Osteoblast (primary cell): ENCODE data around the gene AGPAT4. TPM values are rescaled to one million over a fixed set of nuclear protein-coding genes. Genes with fewer than 3 reads are reported as not detected.
"Not testable (repeated sequence)": the region's sequence is repeated elsewhere in the genome, so short reads cannot be mapped to it uniquely, and the experiment has no call there.

Experiments
- DNase-seq: peaks from one replicate; pipeline ENCODE4 v3.0.0; 2011; ENCODE audit warnings: low spot score, mixed read lengths; ENCODE audit not compliant: insufficient read length; ENCODE audit errors: missing footprints
- H2AFZ ChIP-seq: 2 replicates; pipeline ENCODE4 v1.6.0; 2011; ENCODE audit warnings: mild to moderate bottlenecking, low read length
- H3K27ac ChIP-seq: 2 replicates; pipeline ENCODE4 v1.5.1; 2011; ENCODE audit warnings: mild to moderate bottlenecking, low read depth, low read length, moderate library complexity
- H3K27me3 ChIP-seq: 2 replicates; pipeline ENCODE4 v1.6.0; 2012; ENCODE audit warnings: mild to moderate bottlenecking, control low read depth, inconsistent platforms, low read length, moderate library complexity; ENCODE audit not compliant: insufficient read depth
- H3K36me3 ChIP-seq: 2 replicates; pipeline ENCODE4 v1.5.1; 2011; ENCODE audit warnings: mild to moderate bottlenecking, low read length, control low read depth, moderate library complexity; ENCODE audit not compliant: insufficient read depth
- H3K4me1 ChIP-seq: 2 replicates; pipeline ENCODE4 v1.5.1; 2011; ENCODE audit warnings: mild to moderate bottlenecking, low read length, control low read depth, moderate library complexity; ENCODE audit not compliant: insufficient read depth
- H3K4me2 ChIP-seq: 2 replicates; pipeline ENCODE4 v1.6.0; 2011; ENCODE audit warnings: mild to moderate bottlenecking, low read length; ENCODE audit not compliant: insufficient read depth
- H3K4me3 ChIP-seq: fragments of 200-600 bp; sonication (generic); 3 replicates; pipeline ENCODE4 v1.5.1; 2012; ENCODE audit warnings: mild to moderate bottlenecking, low read length, inconsistent platforms; ENCODE audit not compliant: insufficient read depth
- H3K79me2 ChIP-seq: 2 replicates; pipeline ENCODE4 v1.6.0; 2012; ENCODE audit warnings: mild to moderate bottlenecking, low read length, control low read depth, inconsistent platforms; ENCODE audit not compliant: insufficient read depth
- H3K9me3 ChIP-seq: 2 replicates; pipeline ENCODE4 v1.5.1; 2011; ENCODE audit warnings: low read depth, low read length, control low read depth
- H4K20me1 ChIP-seq: 2 replicates; pipeline ENCODE4 v1.6.0; 2012; ENCODE audit warnings: mild to moderate bottlenecking, low read length, control low read depth; ENCODE audit not compliant: insufficient read depth
- CTCF ChIP-seq: IDR thresholded peaks from 2 replicates; pipeline ENCODE4 v1.5.1; 2011; ENCODE audit warnings: mild to moderate bottlenecking, low read depth, low read length, moderate library complexity; ENCODE audit errors: extremely low read depth
- total RNA-seq: library from RNA; depleted of rRNA; stranded (reverse); fragments of >200 nt; gene quantifications from 2 replicates; pipeline ENCODE4 v1.2.3, GENCODE V29; 2012

The AGPAT4 gene
- total RNA-seq, 1 donor = 13.8 TPM

- H3K27me3 ChIP-seq, H3K36me3 ChIP-seq, H2AFZ ChIP-seq, H3K9me3 ChIP-seq, DNase-seq, H3K79me2 ChIP-seq, H3K4me2 ChIP-seq, H4K20me1 ChIP-seq, H3K4me3 ChIP-seq, H3K4me1 ChIP-seq, H3K27ac ChIP-seq: not testable (repeated sequence)
Measured at GRCh38 chr6:161314541-161315245, 40.8 kb upstream of the AGPAT4 start.

DNA sequence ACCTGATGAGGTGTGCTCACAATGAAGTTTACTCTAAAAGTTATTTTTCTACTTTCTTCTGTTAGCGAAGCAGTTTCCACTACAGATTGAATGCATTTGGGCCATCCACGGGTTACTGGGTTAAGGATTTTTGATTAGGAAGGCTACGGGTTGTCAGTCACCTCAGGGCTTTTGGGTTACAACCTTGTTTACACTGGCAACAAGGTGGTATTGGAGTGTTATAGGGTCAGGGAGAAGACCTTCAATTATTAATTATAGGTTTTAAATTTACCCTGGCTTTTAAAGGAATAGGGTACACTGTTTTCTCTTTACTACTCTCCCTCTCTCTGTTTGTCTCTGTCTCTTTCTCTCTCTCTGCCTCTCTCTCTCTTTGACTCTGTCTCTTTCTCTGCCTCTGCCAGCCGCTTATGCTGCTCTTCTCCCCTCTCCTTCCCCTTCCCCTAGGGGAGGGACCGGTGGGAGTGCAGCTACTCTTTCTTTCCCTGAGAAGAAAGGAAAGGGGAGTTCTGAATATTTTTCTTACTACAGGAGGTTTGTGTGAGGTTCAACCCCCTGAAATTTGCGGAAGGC lies 40.2 kb upstream of the AGPAT4 start:
- no peaks in the 10 kb centered on the region for H3K9me3 ChIP-seq

DNA sequence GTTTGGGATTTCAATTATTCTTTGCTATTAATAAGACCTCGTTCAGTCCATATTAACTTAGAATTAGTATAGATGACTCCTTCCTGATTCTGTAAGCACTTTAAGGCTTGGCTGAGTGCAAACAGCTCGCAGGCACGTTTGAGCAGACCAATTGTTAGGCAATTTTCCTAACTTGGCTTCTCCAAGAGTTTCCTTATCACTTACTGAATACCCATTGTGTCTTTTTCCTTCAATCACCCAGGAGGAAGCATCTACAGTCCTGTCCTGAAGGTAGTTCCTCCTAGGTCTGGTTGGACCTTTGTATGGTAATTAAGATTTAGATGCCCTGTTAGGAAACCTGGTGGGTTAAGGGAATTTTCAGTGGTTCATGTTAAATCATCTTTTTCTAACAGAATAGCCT lies 39.6 kb upstream of the AGPAT4 start:
- H2AFZ ChIP-seq, H3K79me2 ChIP-seq, H3K27me3 ChIP-seq, H3K4me1 ChIP-seq, H3K36me3 ChIP-seq, H3K4me2 ChIP-seq, H3K4me3 ChIP-seq, H3K9me3 ChIP-seq, DNase-seq, H4K20me1 ChIP-seq, H3K27ac ChIP-seq: not testable (repeated sequence)

More for the DNA sequence above, 40.2 kb upstream of the AGPAT4 start:
- DNase-seq = no peak
- no peak for TF ChIP-seq CTCF
- H3K79me2 ChIP-seq = no peaks in the 10 kb centered on the region
- no peak overlapping the region for H3K27ac ChIP-seq
- H3K4me2 ChIP-seq = no peak overlapping the region
- H3K4me1 ChIP-seq = no peaks in the 10 kb centered on the region
- no peak overlapping the region for H3K4me3 ChIP-seq
- H2AFZ ChIP-seq = no peak overlapping the region
- no peaks in the 10 kb centered on the region for H3K36me3 ChIP-seq
- no peaks in the 10 kb centered on the region for H3K27me3 ChIP-seq
- no peaks in the 10 kb centered on the region for H4K20me1 ChIP-seq

DNA sequence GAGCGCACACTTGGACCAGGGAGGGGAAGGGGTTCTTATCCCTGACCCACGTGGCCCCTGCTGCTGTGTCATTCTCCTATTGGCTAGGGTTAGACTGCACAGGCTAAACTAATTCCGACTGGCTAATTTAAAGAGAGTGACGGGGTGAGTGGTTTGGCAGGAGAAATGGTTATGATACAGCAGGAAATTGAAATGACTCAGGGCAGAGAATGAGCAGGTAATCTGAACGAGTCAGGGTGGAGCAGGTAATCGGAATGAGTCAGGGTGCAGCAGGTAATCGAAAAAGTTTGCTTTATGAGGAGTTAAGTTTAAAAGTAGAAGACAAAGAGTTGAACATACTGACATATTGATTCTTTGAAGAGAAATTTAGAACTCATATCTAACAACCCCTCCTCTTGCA lies 35.9 kb upstream of the AGPAT4 start:
- DNase-seq, H4K20me1 ChIP-seq, H2AFZ ChIP-seq, H3K4me1 ChIP-seq, H3K79me2 ChIP-seq, H3K27ac ChIP-seq, H3K4me3 ChIP-seq, H3K9me3 ChIP-seq, H3K4me2 ChIP-seq, H3K27me3 ChIP-seq, H3K36me3 ChIP-seq: not testable (repeated sequence)

DNA sequence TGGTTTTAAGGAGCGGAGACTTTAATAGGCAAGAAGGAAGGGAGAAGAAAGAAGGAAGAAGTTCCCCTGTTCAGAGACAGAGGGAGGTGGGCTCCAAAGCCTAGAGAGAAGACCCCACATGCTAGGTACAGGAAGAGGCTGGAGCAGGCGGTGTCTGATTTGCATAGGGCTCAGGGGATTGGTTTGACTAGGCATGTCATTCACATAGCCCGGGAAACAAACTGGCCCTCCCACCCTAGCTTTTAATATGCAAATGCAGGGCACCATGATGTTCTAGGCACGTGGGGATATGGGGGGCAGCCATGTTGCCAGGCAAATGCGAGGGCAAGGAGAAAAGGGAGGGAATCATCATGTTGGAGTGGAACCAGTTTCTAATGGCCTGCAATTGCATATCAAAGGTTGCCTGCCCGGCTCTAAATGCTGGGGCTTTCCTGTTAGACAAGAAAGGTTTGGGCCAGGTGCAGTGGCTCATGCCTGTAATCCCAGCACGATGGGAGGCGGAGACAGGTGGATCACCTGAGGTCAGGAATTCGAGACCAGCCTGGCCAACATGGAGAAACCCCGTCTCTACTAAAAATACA lies 34.3 kb upstream of the AGPAT4 start:
- H3K4me1 ChIP-seq = peaks cover 4% of the 10 kb centered on the region
- no peaks in the 10 kb centered on the region for H3K79me2 ChIP-seq
- H3K27ac ChIP-seq = no peak overlapping the region
- H3K9me3 ChIP-seq = no peaks in the 10 kb centered on the region
- H2AFZ ChIP-seq = no peak overlapping the region
- no peak for TF ChIP-seq CTCF
- H3K36me3 ChIP-seq = no peaks in the 10 kb centered on the region
- H3K4me3 ChIP-seq = no peak overlapping the region
- no peaks in the 10 kb centered on the region for H4K20me1 ChIP-seq
- H3K4me2 ChIP-seq = no peak overlapping the region
- H3K27me3 ChIP-seq = no peaks in the 10 kb centered on the region
- DNase-seq = no peak
